Keratinocyte (primary cell): ENCODE data around the gene SERPINB4. TPM values are rescaled to one million over a fixed set of nuclear protein-coding genes. Genes with fewer than 3 reads are reported as not detected.

Source experiments
- DNase-seq: peaks from one replicate; pipeline ENCODE4 v3.0.0-alpha.2; 2011; ENCODE audit warnings: low read depth, missing footprints, low spot score
- FAIRE-seq: peaks from 2 replicates; lab custom pipeline; 2011; peaks lifted over from hg19 to GRCh38; lab: Jason Lieb, UNC
- H2AFZ ChIP-seq: 2 replicates; pipeline ENCODE4 v1.6.0; 2012; ENCODE audit warnings: low read length, control low read depth, inconsistent platforms; ENCODE audit not compliant: control insufficient read depth
- H3K27ac ChIP-seq: 2 replicates; pipeline ENCODE4 v1.5.1; 2011; ENCODE audit warnings: low read length; ENCODE audit not compliant: control insufficient read depth, insufficient read depth
- H3K27me3 ChIP-seq: 3 replicates; pipeline ENCODE4 v1.6.0; 2011; ENCODE audit warnings: low read length; ENCODE audit not compliant: control insufficient read depth, insufficient read depth; ENCODE audit errors: extremely low read depth
- H3K36me3 ChIP-seq, 2 experiments: 2 replicates in 1 of 2; 3 replicates in 1 of 2; pipeline ENCODE4 v1.5.1; 2011; ENCODE audit warnings: low read length in 2 of 2, mild to moderate bottlenecking in 1 of 2; ENCODE audit not compliant: control insufficient read depth in 2 of 2, insufficient read depth in 2 of 2; ENCODE audit errors: extremely low read depth in 1 of 2
- H3K4me1 ChIP-seq: 3 replicates; pipeline ENCODE4 v1.5.1; 2011; ENCODE audit warnings: low read length; ENCODE audit not compliant: control insufficient read depth, insufficient read depth; ENCODE audit errors: extremely low read depth
- H3K4me2 ChIP-seq: 3 replicates; pipeline ENCODE4 v1.6.0; 2011; ENCODE audit warnings: low read depth, low read length; ENCODE audit not compliant: control insufficient read depth, insufficient read depth; ENCODE audit errors: extremely low read depth
- H3K4me3 ChIP-seq, 3 experiments: fragments of 200-600 bp in 1 of 3; sonication (generic) in 1 of 3; 2 replicates in 2 of 3; 3 replicates in 1 of 3; pipeline ENCODE4 v1.5.1; 2011 to 2016; ENCODE audit warnings: low read length in 3 of 3, mild to moderate bottlenecking in 3 of 3, control low read depth in 2 of 3, inconsistent platforms in 1 of 3, low read depth in 1 of 3, mixed read lengths in 1 of 3, mixed run types in 1 of 3, moderate library complexity in 1 of 3; ENCODE audit not compliant: control insufficient read depth in 2 of 3, insufficient read depth in 2 of 3; ENCODE audit errors: extremely low read depth in 1 of 3
- H3K79me2 ChIP-seq: 2 replicates; pipeline ENCODE4 v1.6.0; 2012; ENCODE audit warnings: low read length; ENCODE audit not compliant: control insufficient read depth, insufficient read depth
- H3K9ac ChIP-seq: 3 replicates; pipeline ENCODE4 v1.6.0; 2011; ENCODE audit warnings: low read length; ENCODE audit not compliant: control insufficient read depth, insufficient read depth; ENCODE audit errors: extremely low read depth
- H3K9me1 ChIP-seq: 3 replicates; pipeline ENCODE4 v1.6.0; 2011; ENCODE audit warnings: low read length; ENCODE audit not compliant: control insufficient read depth, insufficient read depth; ENCODE audit errors: extremely low read depth
- H3K9me3 ChIP-seq: 2 replicates; pipeline ENCODE4 v1.5.1; 2012; ENCODE audit warnings: low read depth, low read length; ENCODE audit not compliant: control insufficient read depth
- H4K20me1 ChIP-seq: 3 replicates; pipeline ENCODE4 v1.6.0; 2011; ENCODE audit warnings: low read length; ENCODE audit not compliant: control insufficient read depth, insufficient read depth; ENCODE audit errors: extremely low read depth
- EZH2 ChIP-seq: IDR thresholded peaks from one replicate; pipeline ENCODE4 v1.6.1; 2012; ENCODE audit warnings: inconsistent platforms, mild to moderate bottlenecking, low read length, moderate library complexity
- dilution Hi-C: fragments of 300-500 bp; cut with MboI; formaldehyde crosslinking; loops from one replicate; pipeline ENCODE4 v1.7.0; 2020; ENCODE audit warnings: low sequenced_read_pairs; ENCODE audit not compliant: extremely low pct_ligation_motif_present
- polyA plus RNA-seq, 5 experiments: library from polyadenylated mRNA; depleted of rRNA in 3 of 5; stranded (reverse) in 3 of 5; stranded (forward) in 1 of 5; unstranded in 1 of 5; fragments of >200 nt; gene quantifications; 1 replicate in 1 of 5; 2 replicates in 3 of 5; 3 replicates in 1 of 5; pipeline versions ENCODE4 v1.2.1 to v1.2.3, GENCODE V29; 2011 to 2012; ENCODE audit warnings: missing spikeins in 2 of 5, low read depth in 1 of 5, low replicate concordance in 1 of 5
- TF ChIP-seq, protein P1 (sequence below), 3 experiments: IDR thresholded peaks in 1 of 3; conservative IDR thresholded peaks in 1 of 3; optimal IDR thresholded peaks in 1 of 3; 2 replicates in 2 of 3; 3 replicates in 1 of 3; pipeline versions ENCODE3 to v1.5.1; 2011; ENCODE audit warnings: low read length in 3 of 3, mild to moderate bottlenecking in 3 of 3, moderate library complexity in 2 of 3, control low read depth in 1 of 3, inconsistent platforms in 1 of 3; ENCODE audit not compliant: insufficient read depth in 2 of 3; ENCODE audit errors: extremely low read depth in 1 of 3

Gene SERPINB4
- polyA plus RNA-seq, 1 donor (not counting 4 experiments of a cell fraction or from before 2014, with no cell fraction given), result 2.4 TPM

DNA sequence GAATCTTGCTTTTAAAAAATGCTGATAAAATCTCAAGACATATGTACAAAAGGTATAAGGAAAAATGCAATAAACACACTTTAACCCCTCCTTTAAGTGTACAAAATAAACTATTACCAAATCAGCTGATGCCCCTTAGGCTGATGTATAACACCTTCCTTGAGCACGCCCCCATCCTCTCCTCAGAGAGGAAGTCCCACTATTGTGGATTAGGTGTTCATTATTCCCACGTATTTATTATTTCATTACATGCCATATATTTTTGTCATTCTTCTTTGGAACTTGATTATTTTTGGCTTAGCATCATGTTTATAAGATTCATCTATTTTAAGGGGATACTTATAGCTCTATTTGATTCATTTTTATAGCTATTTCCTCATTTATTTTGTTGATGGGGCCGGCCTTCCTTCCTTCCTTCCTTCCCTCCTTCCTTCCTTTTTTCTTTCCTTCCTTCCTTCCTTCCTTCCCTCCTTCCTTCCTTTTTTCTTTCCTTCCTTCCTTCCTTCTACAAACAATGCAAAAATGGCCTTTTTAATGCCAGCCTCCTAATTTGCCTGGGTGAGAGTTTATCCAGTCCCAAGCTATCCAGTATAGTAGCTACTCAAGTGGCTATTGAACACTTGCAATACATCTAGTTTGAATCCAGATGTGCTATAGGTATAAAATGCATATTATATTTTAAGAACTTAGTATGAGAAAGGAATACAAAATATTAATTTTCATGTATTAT lies 52.9 kb downstream of the SERPINB4 start:
- no peaks in the 10 kb centered on the region for H4K20me1 ChIP-seq
- H3K27me3 ChIP-seq, result no peaks in the 10 kb centered on the region
- H3K9me3 ChIP-seq, result no peaks in the 10 kb centered on the region
- TF ChIP-seq, protein P1, sequence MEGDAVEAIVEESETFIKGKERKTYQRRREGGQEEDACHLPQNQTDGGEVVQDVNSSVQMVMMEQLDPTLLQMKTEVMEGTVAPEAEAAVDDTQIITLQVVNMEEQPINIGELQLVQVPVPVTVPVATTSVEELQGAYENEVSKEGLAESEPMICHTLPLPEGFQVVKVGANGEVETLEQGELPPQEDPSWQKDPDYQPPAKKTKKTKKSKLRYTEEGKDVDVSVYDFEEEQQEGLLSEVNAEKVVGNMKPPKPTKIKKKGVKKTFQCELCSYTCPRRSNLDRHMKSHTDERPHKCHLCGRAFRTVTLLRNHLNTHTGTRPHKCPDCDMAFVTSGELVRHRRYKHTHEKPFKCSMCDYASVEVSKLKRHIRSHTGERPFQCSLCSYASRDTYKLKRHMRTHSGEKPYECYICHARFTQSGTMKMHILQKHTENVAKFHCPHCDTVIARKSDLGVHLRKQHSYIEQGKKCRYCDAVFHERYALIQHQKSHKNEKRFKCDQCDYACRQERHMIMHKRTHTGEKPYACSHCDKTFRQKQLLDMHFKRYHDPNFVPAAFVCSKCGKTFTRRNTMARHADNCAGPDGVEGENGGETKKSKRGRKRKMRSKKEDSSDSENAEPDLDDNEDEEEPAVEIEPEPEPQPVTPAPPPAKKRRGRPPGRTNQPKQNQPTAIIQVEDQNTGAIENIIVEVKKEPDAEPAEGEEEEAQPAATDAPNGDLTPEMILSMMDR (optimal IDR thresholded peaks at IDR 0.05 in 1 of 3, IDR thresholded peaks at IDR 0.05 in 1 of 3, conservative IDR thresholded peaks at IDR 0.05 in 1 of 3; ENCODE audit: extremely low read depth in 1 of 3, insufficient read depth in 2 of 3, low read length in 3 of 3), result no peak
- no peak for TF ChIP-seq EZH2
- peaks cover 26% of the 10 kb centered on the region for H3K4me1 ChIP-seq
- FAIRE-seq (no peak), DNase-seq (no peak)
- dilution Hi-C loops, result no loop called here
- no peaks in the 10 kb centered on the region for H3K79me2 ChIP-seq
- peaks cover 0 to 14% of the 10 kb centered on the region in 2 experiments for H3K36me3 ChIP-seq
- no peak overlapping the region for H3K4me2 ChIP-seq
- no peak overlapping the region for H3K4me3 ChIP-seq
- H2AFZ ChIP-seq, result no peak overlapping the region
- H3K9ac ChIP-seq, result no peak overlapping the region
- H3K9me1 ChIP-seq, result no peaks in the 10 kb centered on the region
- no peak overlapping the region for H3K27ac ChIP-seq

DNA sequence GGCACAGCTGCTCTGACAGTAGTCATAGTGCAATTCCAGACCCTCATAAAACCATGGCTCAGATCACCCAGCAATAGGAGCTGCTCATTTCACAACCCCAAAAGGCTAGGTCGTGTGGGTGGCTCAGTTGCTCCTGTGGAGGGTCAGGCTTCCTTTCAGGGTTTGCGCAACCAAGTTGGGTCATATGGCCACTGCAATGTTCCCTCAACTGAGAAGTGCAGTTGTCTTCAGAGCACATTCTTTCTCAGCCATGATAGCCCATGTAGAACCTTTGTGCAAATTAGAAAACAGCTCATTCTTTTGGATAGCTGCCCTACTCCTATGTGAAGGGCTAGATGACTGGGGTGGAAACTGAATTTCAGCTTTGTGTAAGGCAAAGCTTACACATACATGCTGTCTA lies 53.7 kb downstream of the SERPINB4 start:
- dilution Hi-C loops, result no loop called here
- Histone ChIP-seq H3K9ac (no peak overlapping the region), H3K36me3 (peaks cover 0 to 14% of the 10 kb centered on the region in 2 experiments), H4K20me1 (no peaks in the 10 kb centered on the region), H2AFZ (no peak overlapping the region), H3K4me3 (no peak overlapping the region), H3K27ac (no peak overlapping the region), H3K4me2 (no peak overlapping the region), H3K27me3 (no peaks in the 10 kb centered on the region), H3K9me3 (no peaks in the 10 kb centered on the region), H3K9me1 (no peaks in the 10 kb centered on the region), H3K4me1 (peaks cover 33% of the 10 kb centered on the region), H3K79me2 (no peaks in the 10 kb centered on the region)
- TF ChIP-seq, protein P1 (optimal IDR thresholded peaks at IDR 0.05 in 1 of 3, IDR thresholded peaks at IDR 0.05 in 1 of 3, conservative IDR thresholded peaks at IDR 0.05 in 1 of 3; ENCODE audit: extremely low read depth in 1 of 3, insufficient read depth in 2 of 3, low read length in 3 of 3), result no peak
- no peak for TF ChIP-seq EZH2
- no peak for FAIRE-seq
- no peak for DNase-seq
